Tibial nerve (tissue), 4 donors: ENCODE measurements around the gene UBAP1L.

ENCODE experiments used
- EP300 ChIP-seq, 2 donors: sonication (generic); formaldehyde crosslinking; IDR thresholded peaks; one replicate each; pipeline ENCODE4 v1.6.1; 2017; ENCODE audit warnings: antibody characterized with exemption in 2 of 2, mild to moderate bottlenecking in 1 of 2
- POLR2A ChIP-seq, 2 donors: fragments of 450-650 bp; IDR thresholded peaks; one replicate each; pipeline ENCODE4 v1.6.1; 2017; ENCODE audit warnings: antibody characterized with exemption in 2 of 2, mild to moderate bottlenecking in 2 of 2, moderate library complexity in 2 of 2
- TF ChIP-seq, protein P1 (sequence below), 5 experiments: fragments of 200-600 bp in 3 of 5; fragments of 450-650 bp in 2 of 5; sonication (generic) in 3 of 5; IDR thresholded peaks; one replicate each; pipeline ENCODE4 v1.5.1; 2016 to 2019; ENCODE audit warnings: antibody characterized with exemption in 5 of 5, mild to moderate bottlenecking in 3 of 5, moderate library complexity in 2 of 5

DNA sequence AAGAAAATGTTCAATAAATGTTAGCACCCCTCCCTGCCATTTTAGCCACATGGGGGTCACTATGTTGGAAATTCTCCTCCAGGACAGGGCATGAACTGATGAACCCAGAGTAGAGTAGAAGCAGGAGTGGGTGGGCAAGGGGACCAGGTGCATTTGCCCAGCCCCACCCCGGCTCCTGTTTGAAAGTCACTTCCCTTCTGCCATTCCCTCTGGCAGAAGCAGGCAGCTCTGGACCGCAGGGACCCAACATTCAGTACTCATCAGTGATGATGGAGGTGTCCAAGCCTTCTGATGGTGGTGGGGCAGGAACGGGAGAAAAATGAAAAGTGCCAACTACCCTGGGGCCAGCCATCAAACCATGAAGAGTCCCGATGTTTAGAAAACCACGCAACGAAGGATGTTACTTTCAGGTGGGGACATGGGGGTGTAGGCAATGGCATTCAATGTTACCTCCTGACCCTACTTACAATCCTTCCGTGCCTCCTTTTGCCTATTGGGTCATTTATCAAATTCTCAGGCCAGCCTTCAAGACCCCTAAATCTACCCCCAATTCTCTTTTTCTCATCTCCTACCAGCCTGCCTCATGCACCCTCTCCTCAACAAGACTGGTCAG, 17.2 kb downstream of the UBAP1L start:
- TF ChIP-seq, protein P1, sequence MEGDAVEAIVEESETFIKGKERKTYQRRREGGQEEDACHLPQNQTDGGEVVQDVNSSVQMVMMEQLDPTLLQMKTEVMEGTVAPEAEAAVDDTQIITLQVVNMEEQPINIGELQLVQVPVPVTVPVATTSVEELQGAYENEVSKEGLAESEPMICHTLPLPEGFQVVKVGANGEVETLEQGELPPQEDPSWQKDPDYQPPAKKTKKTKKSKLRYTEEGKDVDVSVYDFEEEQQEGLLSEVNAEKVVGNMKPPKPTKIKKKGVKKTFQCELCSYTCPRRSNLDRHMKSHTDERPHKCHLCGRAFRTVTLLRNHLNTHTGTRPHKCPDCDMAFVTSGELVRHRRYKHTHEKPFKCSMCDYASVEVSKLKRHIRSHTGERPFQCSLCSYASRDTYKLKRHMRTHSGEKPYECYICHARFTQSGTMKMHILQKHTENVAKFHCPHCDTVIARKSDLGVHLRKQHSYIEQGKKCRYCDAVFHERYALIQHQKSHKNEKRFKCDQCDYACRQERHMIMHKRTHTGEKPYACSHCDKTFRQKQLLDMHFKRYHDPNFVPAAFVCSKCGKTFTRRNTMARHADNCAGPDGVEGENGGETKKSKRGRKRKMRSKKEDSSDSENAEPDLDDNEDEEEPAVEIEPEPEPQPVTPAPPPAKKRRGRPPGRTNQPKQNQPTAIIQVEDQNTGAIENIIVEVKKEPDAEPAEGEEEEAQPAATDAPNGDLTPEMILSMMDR (IDR thresholded peaks at IDR 0.05), result no peak
- no peak for TF ChIP-seq POLR2A (IDR thresholded peaks at IDR 0.05)
- no peak for TF ChIP-seq EP300 (IDR thresholded peaks at IDR 0.05)
